T-helper 17 cell (primary cell): ENCODE data around the gene RPS21. TPM values are rescaled to one million over a fixed set of nuclear protein-coding genes. Genes with fewer than 3 reads are reported as not detected.
"Not testable (repeated sequence)": the region's sequence is repeated elsewhere in the genome, so short reads cannot be mapped to it uniquely, and the experiment has no call there.

Experiments
- ATAC-seq: fragments of 150-1000 bp; cut with Tn5 transposase; 2 replicates; pipeline ENCODE4 v1.10.0; 2021; ENCODE audit warnings: mild to moderate bottlenecking, moderate library complexity
- DNase-seq, 3 donors: peaks; one replicate each; pipeline versions ENCODE4 v3.0.0 to v3.0.0-alpha.2; 2020 to 2021
- H3K9me3 ChIP-seq: one replicate; pipeline ENCODE4 v1.7.0; 2013; ENCODE audit warnings: low read length, mild to moderate bottlenecking; ENCODE audit not compliant: control insufficient read depth, poor library complexity, severe bottlenecking
- H3K27ac Mint-ChIP-seq: one replicate; pipeline ENCODE4 v1.8.0; 2022; ENCODE audit warnings: mild to moderate bottlenecking, moderate library complexity, mixed read lengths
- H3K27me3 Mint-ChIP-seq: one replicate; pipeline ENCODE4 v1.8.0; 2022; ENCODE audit warnings: mixed read lengths
- H3K36me3 Mint-ChIP-seq: one replicate; pipeline ENCODE4 v1.8.0; 2022; ENCODE audit warnings: low read depth, mixed read lengths
- H3K4me1 Mint-ChIP-seq: one replicate; pipeline ENCODE4 v1.8.0; 2022; ENCODE audit warnings: mild to moderate bottlenecking, mixed read lengths
- H3K4me3 Mint-ChIP-seq: one replicate; pipeline ENCODE4 v1.8.0; 2022; ENCODE audit warnings: mild to moderate bottlenecking, moderate library complexity, mixed read lengths
- total RNA-seq, 4 donors: library from RNA in 2 of 4; stranded (reverse) in 2 of 4; gene quantifications; one replicate each; pipeline ENCODE4 v1.2.3 and lab custom pipeline; 2022 to 2026

The RPS21 gene
- total RNA-seq, 2 donors from 2014 or later: 2,821 to 2,836 TPM

DNA sequence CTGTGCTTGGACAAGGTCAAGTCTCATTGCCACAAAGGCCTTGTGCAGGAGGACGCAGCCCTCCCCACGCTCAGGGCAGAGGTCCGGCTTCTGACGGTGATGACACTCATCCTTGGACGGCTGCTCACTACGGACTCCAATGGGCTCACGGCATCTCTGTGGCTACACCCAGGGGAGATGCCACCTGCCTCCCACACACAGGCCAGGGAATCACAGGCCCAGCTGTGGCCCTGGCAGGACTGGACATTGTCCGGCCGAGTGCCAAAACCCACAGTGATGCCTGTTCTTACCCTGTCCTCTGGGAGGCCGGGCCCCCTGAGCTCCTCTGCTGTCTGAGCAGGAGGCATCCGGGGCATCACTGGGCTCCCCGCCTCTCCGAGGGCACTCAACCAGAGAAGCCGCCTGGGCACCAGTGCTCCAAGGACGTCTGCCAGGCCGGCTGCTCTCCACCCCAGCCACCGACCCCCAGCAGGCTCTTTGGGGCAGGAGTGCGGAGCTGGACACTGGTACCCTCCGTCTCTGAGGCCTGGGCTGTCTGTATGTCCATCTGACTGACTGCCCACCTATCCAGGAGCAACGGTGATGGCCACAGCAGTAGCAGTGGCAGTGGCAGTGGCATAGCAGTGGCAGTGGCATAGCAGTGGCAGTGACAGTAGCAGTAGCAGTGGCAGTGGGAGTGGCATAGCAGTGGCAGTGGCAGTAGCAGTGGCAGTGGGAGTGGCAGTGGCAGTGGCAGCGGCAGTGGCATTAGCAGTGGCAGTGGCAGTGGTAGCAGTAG, 38.6 kb downstream of the RPS21 start:
- no peaks in the 10 kb centered on the region for H3K9me3 ChIP-seq
- Mint-ChIP-seq H3K36me3 (no peaks in the 10 kb centered on the region), H3K4me3 (no peak overlapping the region), H3K27me3 (peaks cover 7% of the 10 kb centered on the region), H3K4me1 (peaks cover under 1% of the 10 kb centered on the region), H3K27ac (no peak overlapping the region)
- ATAC-seq: no peak
- DNase-seq: no peak

DNA sequence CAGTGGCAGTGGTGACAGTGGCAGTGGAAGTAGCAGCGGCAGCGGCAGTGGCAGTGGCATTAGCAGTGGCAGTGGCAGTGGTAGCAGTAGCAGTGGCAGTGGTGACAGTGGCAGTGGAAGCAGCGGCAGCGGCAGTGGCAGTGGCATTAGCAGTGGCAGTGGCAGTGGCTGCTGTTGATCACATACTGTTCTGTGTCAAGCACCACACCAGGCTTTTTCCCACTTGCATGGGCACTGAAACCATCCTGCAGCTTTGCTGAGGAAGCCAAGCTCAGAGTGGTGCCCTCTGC, 39.1 kb downstream of the RPS21 start:
- not testable (repeated sequence) for ATAC-seq, DNase-seq, H3K4me1 Mint-ChIP-seq, H3K27me3 Mint-ChIP-seq, H3K9me3 ChIP-seq, H3K36me3 Mint-ChIP-seq, H3K27ac Mint-ChIP-seq, H3K4me3 Mint-ChIP-seq

GRCh38 chr20:62426699-62427131, 39.8 kb downstream of the RPS21 start:
- ATAC-seq: no peak
- H3K4me3 Mint-ChIP-seq: no peak overlapping the region
- peaks cover 16% of the 10 kb centered on the region for H3K27me3 Mint-ChIP-seq
- H3K4me1 Mint-ChIP-seq: no peaks in the 10 kb centered on the region
- H3K27ac Mint-ChIP-seq: no peak overlapping the region
- no peaks in the 10 kb centered on the region for H3K9me3 ChIP-seq
- H3K36me3 Mint-ChIP-seq: no peaks in the 10 kb centered on the region
- DNase-seq: no peak

GRCh38 chr20:62427172-62428001, 40.5 kb downstream of the RPS21 start, which contains the start of gene RBBP8NL:
TSS of gene RBBP8NL (minus strand) at chr20:62427539. CDS start at chr20:62419647, 7,892 bp downstream.
- no peak within 1 kb of the TSS for H3K4me3 Mint-ChIP-seq
- H3K9me3 ChIP-seq: no peaks in the 10 kb centered on the region
- DNase-seq (no peak), ATAC-seq (no peak)
- H3K27ac Mint-ChIP-seq: no peak within 1 kb of the TSS
- H3K4me1 Mint-ChIP-seq: no peaks in the 10 kb centered on the region
- H3K27me3 Mint-ChIP-seq: peaks cover 20% of the 10 kb centered on the region
- H3K36me3 Mint-ChIP-seq: no peaks in the 10 kb centered on the region

GRCh38 chr20:62428002-62428372, 41.1 kb downstream of the RPS21 start:
- DNase-seq (no peak), ATAC-seq (no peak)
- Mint-ChIP-seq H3K4me1 (no peaks in the 10 kb centered on the region), H3K4me3 (no peak overlapping the region), H3K27me3 (peaks cover 24% of the 10 kb centered on the region), H3K27ac (no peak overlapping the region), H3K36me3 (no peaks in the 10 kb centered on the region)
- H3K9me3 ChIP-seq: no peaks in the 10 kb centered on the region

DNA sequence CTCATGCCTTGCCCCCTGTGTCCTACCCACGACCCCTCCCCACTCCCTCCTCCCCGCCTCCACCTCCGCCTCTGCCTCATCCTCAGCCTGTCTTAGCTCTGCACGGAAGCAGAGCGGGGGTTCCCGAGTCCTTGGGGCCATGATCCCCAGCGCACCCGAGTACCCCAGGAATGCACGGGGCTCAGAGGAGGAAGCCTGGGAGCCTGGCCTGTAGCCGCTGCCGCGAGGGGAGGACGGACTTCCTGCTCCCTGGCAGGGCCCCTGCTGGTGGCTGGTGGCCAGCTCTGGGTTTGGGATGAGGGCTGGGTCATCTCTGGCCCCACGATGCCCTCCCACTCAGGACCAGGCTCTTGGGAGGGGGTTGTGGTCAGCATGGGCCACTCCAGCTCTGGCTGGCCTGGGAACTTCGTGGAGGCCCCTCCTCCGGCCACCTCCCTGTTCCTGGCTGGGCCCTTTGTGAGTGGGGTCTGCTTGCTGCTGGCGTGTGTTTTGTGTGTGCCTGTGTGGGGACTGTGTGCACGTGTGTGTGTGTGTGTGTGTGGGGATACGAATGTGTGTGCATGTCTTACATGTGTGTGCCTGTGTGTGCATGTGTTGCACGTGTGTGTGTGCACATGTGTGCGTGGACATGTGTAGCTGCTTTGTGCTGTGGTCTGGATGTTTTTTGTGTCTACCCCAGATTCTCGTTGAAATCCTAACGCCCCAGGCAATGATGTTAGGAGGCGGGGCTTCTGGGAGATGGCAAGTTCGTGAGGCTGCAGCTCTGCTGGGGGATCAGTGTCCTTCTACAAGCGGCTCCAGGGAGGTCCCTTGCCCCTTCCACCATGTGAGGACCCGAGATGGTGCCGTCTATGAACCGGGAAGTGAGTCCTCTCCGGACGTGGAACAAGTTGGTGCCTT, 41.7 kb downstream of the RPS21 start:
- Mint-ChIP-seq H3K27me3 (peaks cover 31% of the 10 kb centered on the region), H3K4me1 (no peaks in the 10 kb centered on the region), H3K27ac (no peak overlapping the region), H3K4me3 (no peak overlapping the region), H3K36me3 (no peaks in the 10 kb centered on the region)
- DNase-seq (no peak), ATAC-seq (no peak)
- H3K9me3 ChIP-seq: no peaks in the 10 kb centered on the region

GRCh38 chr20:62429455-62430310, 42.8 kb downstream of the RPS21 start:
- Mint-ChIP-seq H3K27ac (no peak overlapping the region), H3K4me1 (no peaks in the 10 kb centered on the region), H3K36me3 (no peaks in the 10 kb centered on the region), H3K27me3 (peaks cover 41% of the 10 kb centered on the region), H3K4me3 (no peak overlapping the region)
- H3K9me3 ChIP-seq: no peaks in the 10 kb centered on the region
- ATAC-seq: no peak
- no peak for DNase-seq

GRCh38 chr20:62430311-62430853, 43.5 kb downstream of the RPS21 start:
- peaks cover 48% of the 10 kb centered on the region for H3K27me3 Mint-ChIP-seq
- H3K4me1 Mint-ChIP-seq: no peaks in the 10 kb centered on the region
- DNase-seq (no peak), ATAC-seq (no peak)
- H3K27ac Mint-ChIP-seq: no peak overlapping the region
- H3K36me3 Mint-ChIP-seq: no peaks in the 10 kb centered on the region
- no peaks in the 10 kb centered on the region for H3K9me3 ChIP-seq
- H3K4me3 Mint-ChIP-seq: no peak overlapping the region

- Mint-ChIP-seq H3K27me3 (peaks cover 52% of the 10 kb centered on the region), H3K4me1 (no peaks in the 10 kb centered on the region), H3K4me3 (no peak overlapping the region), H3K27ac (no peak overlapping the region), H3K36me3 (no peaks in the 10 kb centered on the region)
- ATAC-seq (no peak), DNase-seq (no peak)
- H3K9me3 ChIP-seq: no peaks in the 10 kb centered on the region
Observed at GRCh38 chr20:62430866-62431447, 44.1 kb downstream of the RPS21 start.

DNA sequence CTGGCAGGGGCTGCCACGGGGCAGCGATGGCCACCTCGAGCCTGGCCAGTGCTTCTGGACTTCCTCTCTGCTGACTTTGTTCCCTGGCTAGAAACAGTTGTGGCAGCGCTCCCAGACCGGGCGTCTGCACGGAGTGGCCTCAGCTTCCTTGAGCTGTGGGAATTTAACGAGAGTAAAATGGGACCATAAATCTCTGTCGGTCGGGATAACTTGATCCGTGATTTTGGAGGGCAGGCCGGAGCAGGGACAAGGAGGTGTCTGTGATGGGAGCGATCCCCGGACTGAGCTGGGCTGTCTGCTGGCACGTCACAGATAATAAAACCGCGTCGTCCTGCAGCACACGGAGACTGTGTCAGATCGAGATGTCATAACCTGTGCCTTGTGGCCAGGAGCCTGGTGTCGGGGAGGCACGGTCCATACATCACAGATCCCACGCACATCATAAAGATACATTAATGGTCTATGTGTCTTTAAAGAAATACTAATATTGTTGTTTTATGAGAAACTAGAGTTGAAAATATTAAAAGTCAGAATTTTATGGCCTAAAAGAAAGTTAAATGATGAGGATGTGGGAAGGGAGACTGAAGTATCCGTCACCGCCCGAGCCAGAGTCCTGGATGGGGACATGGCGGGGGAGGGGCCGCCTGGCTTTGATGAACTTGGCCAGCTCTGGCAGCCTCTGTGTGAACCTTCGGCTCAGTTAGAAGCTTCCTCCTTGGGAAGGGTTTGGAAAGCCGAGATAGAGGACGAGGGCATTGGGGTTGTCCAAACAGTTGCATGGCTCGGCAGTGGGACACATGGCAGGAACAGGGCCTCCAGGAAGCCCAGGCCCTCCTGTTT, 47.0 kb downstream of the RPS21 start:
- Mint-ChIP-seq H3K27me3 (peaks cover 74% of the 10 kb centered on the region), H3K4me1 (no peaks in the 10 kb centered on the region), H3K36me3 (no peaks in the 10 kb centered on the region), H3K4me3 (no peak overlapping the region), H3K27ac (no peak overlapping the region)
- ATAC-seq (no peak), DNase-seq (no peak)
- H3K9me3 ChIP-seq: no peaks in the 10 kb centered on the region

GRCh38 chr20:62436692-62437091, 49.8 kb downstream of the RPS21 start:
- Mint-ChIP-seq H3K4me1 (no peaks in the 10 kb centered on the region), H3K27ac (no peak overlapping the region), H3K27me3 (peaks cover 73% of the 10 kb centered on the region), H3K36me3 (no peaks in the 10 kb centered on the region), H3K4me3 (no peak overlapping the region)
- DNase-seq (no peak), ATAC-seq (no peak)
- no peaks in the 10 kb centered on the region for H3K9me3 ChIP-seq
